Hippocampal formation (tissue), 2 donors: ENCODE data around the gene HUNK.

Experiments used
- DNase-seq, 2 donors: peaks; one replicate each; lab custom pipeline; 2025; lab: John Stamatoyannopoulos, UW

HUNK gene

GRCh38 chr21:31959881-31960280 is 87.1 kb downstream of the HUNK start:
- no peak for DNase-seq

DNA sequence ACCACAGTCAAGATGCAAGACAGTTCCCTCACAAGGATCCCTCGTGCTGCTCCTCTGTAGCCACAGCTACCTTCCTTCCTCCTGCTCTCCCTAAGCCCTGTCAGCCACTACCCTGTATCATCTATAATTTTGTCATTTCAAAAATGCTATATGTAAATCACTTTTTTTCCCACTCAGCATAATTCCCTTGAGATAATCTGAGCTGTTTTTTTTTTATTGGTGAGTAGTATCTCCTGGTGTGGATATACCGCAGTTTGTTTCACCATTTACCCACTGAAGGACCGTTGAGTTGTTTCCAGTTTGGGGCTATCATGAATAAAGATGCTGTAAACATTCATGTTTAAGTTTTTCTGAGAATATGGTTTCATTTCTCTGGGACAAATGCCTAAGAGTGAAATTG is 88.2 kb downstream of the HUNK start:
- no peak for DNase-seq

GRCh38 chr21:31961704-31962103 is 88.9 kb downstream of the HUNK start:
- no peak for DNase-seq

- no peak for DNase-seq
These were observed 91.9 kb downstream of the HUNK start for GRCh38 chr21:31964692-31965091.

- DNase-seq: no peak
These were observed 94.5 kb downstream of the HUNK start for GRCh38 chr21:31967334-31967733.

- DNase-seq: no peak
These were observed 99.8 kb downstream of the HUNK start for GRCh38 chr21:31972622-31973021.

DNA sequence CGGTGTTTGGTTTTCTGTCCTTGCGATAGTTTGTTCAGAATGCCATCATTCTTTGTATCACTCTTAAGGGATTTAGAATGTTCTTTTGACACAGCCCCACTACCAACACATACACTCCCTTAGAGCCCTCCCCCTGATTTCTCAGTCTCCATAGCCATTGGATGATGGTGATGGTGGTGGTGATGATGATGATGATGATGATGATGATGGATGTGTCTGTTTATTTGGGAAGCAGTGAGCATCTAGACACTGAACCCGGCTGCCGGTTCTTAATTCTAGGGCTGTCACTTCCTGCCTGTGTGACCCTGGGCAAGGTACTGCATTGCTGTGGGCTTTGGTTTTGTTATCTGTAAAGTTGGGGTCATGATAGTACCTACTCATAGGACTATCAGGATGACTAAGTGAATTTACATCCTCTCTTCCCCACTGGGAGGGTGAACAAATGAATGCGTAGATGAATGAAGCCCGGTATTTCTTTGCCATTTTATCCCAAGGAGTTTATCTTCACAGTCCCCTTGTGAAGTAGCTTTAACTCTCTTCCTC is 100.7 kb downstream of the HUNK start:
- no peak for DNase-seq

GRCh38 chr21:31974454-31974985 is 101.7 kb downstream of the HUNK start:
- DNase-seq: no peak

DNA sequence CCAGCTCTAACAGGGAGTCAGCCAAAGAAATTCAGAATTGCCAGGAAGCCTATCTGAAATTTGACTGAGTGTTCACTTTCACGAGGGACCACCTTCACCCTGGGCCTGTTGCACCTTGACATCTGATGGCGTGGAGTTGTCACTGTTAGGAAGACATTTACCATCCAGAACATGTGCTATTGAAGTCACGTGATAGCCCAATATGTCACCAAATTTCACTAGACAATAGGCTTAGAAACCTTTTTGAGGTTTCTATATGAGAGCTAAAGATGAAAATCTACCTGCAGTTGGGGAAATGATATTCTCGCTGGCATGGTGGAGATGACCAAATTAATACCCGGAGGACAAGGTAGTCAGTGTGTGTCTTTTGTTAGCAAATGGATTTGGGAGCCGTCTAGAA is 102.7 kb downstream of the HUNK start:
- no peak for DNase-seq

DNA sequence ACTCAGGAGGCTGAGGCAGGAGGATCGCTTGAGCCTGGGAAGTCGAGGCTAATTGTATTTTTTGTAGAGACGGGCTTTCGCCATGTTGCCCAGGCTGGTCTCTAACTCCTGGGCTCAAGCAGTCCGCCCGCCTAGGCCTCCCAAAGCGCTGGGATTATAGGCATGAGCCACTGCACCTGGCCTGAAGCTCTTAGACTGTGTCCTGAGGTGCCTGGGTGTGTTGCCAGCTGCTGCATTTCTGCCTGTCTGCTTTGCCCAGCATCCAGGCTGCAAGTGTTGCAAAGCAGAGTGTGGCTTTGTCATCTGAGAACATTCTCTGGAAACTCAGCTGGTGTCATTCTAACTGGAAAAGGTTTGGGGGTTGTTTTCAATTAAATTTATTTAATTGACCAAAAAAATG is 105.0 kb downstream of the HUNK start:
- DNase-seq: no peak

DNA sequence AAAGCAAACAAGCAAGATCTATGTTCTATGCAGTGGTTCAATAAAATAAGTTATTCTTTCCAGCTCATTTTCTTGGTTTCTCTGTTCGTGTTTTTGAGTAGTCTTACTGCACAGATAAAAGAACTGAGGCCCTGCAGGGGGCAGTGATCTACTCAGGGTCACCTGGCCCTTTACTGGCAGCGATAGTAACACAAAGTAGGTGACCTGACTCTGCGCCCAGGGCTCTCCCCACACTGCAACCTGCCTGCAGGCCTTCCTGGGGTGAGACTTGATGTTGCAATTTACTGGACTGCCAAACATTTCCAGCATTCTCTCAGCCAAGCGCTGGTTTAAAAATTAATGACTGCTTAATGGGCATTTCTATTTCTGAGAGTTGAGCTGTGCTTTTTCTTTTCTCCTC is 110.3 kb downstream of the HUNK start:
- DNase-seq: no peak

DNA sequence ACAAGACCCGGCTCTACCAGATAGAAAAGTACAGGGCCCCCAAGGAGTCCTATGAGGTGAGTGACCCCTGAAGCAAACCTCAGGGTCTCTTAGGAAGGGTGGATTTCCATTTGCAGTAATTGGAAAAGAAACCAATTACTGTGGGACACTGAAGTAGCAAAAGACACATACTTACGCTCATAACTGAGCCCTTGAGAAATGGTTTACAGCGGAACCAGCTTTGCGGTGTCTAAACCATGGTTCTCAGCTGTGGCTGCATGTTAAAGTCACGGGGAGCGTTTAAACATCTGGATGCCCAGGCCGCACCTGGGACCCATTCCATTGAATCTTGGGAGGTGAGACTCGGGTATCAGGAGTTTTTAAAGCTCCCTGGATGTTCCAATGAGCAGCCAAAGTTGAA is 110.7 kb downstream of the HUNK start:
- no peak for DNase-seq

DNA sequence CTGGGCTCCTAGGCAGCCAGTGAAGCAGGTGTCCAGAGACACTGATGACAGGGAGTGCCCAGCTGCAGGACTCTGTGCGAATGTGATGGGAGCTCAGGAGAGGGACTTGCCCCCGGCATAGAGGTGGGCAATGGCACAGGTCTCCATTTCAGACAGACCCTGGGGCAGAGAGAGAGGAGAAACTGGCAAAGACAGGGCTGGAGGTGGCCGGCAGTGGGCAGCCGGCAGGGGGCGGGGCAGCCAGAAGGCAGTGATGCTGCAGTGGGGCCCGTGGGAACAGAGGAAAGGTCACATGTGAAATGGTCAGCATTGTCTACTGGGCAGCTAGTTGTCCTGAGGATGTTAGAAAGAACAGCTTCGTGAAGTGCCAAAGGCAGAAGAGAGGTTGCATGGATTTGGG is 112.6 kb downstream of the HUNK start:
- DNase-seq: no peak

- DNase-seq: no peak
These were observed 113.4 kb downstream of the HUNK start for GRCh38 chr21:31986035-31986856.

DNA sequence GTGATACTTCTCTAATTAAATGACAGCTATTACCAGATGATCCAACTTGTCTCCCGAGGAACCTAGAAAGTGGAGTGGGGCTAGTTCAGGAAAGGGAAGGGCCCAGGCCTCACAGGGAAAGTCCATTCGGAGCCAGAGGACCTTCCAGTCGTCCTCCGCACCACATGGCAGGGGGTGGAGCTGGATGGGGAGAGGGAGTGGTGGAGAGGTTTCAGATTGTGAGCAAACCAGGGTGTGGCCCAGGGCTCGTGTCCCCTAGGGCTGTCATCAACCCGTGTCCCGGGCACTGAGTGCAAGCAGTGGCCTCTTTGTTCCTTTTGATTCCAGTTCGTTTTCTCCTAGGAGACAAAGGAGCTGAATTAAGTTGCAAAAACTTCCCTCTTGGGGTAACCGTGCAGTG is 114.9 kb downstream of the HUNK start:
- no peak for DNase-seq

- no peak for DNase-seq
These were observed 115.9 kb downstream of the HUNK start for GRCh38 chr21:31988492-31989290.

GRCh38 chr21:31991356-31992331 is 118.8 kb downstream of the HUNK start:
- DNase-seq: no peak

- no peak for DNase-seq
These were observed 119.6 kb downstream of the HUNK start for GRCh38 chr21:31992391-31992790.

- no peak for DNase-seq
These were observed 121.3 kb downstream of the HUNK start for GRCh38 chr21:31993826-31994825.

DNA sequence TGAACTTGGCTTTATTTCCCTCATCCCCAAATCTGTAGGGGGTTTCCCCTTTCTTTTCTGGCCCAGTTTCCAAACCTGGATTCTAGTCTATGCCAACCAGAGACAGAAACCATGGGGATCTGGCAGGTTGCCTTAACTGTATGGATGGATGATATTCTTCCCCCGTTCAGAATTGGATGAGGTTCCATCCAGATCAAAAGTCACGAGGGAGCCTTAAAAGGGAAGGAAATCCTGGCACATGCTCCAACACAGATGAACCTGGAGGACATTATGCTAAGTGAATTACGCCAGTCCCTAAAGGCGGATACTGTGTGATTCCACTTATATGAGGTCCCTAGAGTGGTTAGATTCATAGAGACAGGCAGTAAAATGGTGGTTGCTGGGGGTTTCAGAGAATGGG is 124.4 kb downstream of the HUNK start:
- no peak for DNase-seq
